Measurements from ENCODE around the gene TOMM7. TPM values are rescaled to one million over a fixed set of nuclear protein-coding genes. Genes with fewer than 3 reads are reported as not detected.
"Not testable (repeated sequence)": the region's sequence is repeated elsewhere in the genome, so short reads cannot be mapped to it uniquely, and the experiment has no call there.

The TOMM7 gene
- polyA plus RNA-seq, 1 of the 3 experiments (the other 2 are of a cell fraction) = 546 TPM

- TF ChIP-seq CHD2 (IDR thresholded peaks at IDR 0.05; ENCODE audit: low read length, partially characterized antibody) (no peak), GATA2 (CRISPR knock-in tag; IDR thresholded peaks at IDR 0.05) (no peak), REST (IDR thresholded peaks at IDR 0.05; ENCODE audit: low read depth, low read length) (no peak), RXRA (IDR thresholded peaks at IDR 0.05; ENCODE audit: borderline replicate concordance, low read depth) (no peak), YY1 (IDR thresholded peaks at IDR 0.05; ENCODE audit: low read depth) (no peak), FOSL2 (IDR thresholded peaks at IDR 0.05; ENCODE audit: borderline replicate concordance, low read depth) (no peak), JUND (IDR thresholded peaks at IDR 0.05) (no peak)
- no peaks in the 10 kb centered on the region for H3K4me1 ChIP-seq (ENCODE audit: control insufficient read depth in 1 of 2, insufficient read depth in 2 of 2, low read depth in 1 of 2, low read length in 1 of 2)
- H3K9me2 ChIP-seq = no peaks in the 10 kb centered on the region
- H2AFZ ChIP-seq (ENCODE audit: low read depth) = no peak overlapping the region
- no peaks in the 10 kb centered on the region for H3K36me3 ChIP-seq (replicated peaks in 1 of 2; ENCODE audit: control insufficient read depth in 1 of 2, insufficient read depth in 2 of 2, low read length in 1 of 2)
- H3K9ac ChIP-seq = no peak overlapping the region
- no peak for DNase-seq
- ChIA-PET CTCF (interaction anchor here (1.6 kb wide), 1 partner anchor 22 kb away, joined by 4 read pairs; no protein-coding TSS in a partner anchor), POLR2A (no interaction called here)
- WGBS (ENCODE audit: low lambda C conversion rate) = 5% methylated on average over 2 of the region's 2 CpGs
- H3K79me2 ChIP-seq (ENCODE audit: insufficient read depth) = no peaks in the 10 kb centered on the region
- no peaks in the 10 kb centered on the region for H3F3A ChIP-seq (replicated peaks; ENCODE audit: insufficient read depth)
- peaks cover 9% of the 10 kb centered on the region; the same call in 1 of the 2 replicates for H3K27me3 ChIP-seq (ENCODE audit: insufficient read depth)
- H3K4me2 ChIP-seq = no peak overlapping the region
- no peak overlapping the region for H3K27ac ChIP-seq (ENCODE audit: low read depth in 2 of 2, low read length in 1 of 2)
- no peaks in the 10 kb centered on the region for H4K20me1 ChIP-seq (ENCODE audit: insufficient read depth)
- H3K9me3 ChIP-seq = no peaks in the 10 kb centered on the region
- H3K4me3 ChIP-seq (ENCODE audit: low read depth in 2 of 2, low read length in 1 of 2) = no peak overlapping the region
Measured at GRCh38 chr7:22805227-22805626, 17.4 kb downstream of the TOMM7 start.

- H2AFZ ChIP-seq (ENCODE audit: low read depth); H3K9me2 ChIP-seq; POLR2A ChIA-PET; H3K9ac ChIP-seq; H4K20me1 ChIP-seq (ENCODE audit: insufficient read depth); DNase-seq; H3F3A ChIP-seq (replicated peaks; ENCODE audit: insufficient read depth); H3K79me2 ChIP-seq (ENCODE audit: insufficient read depth); H3K36me3 ChIP-seq (replicated peaks in 1 of 2; ENCODE audit: control insufficient read depth in 1 of 2, insufficient read depth in 2 of 2, low read length in 1 of 2); H3K4me2 ChIP-seq; H3K4me1 ChIP-seq (ENCODE audit: control insufficient read depth in 1 of 2, insufficient read depth in 2 of 2, low read depth in 1 of 2, low read length in 1 of 2); H3K4me3 ChIP-seq (ENCODE audit: low read depth in 2 of 2, low read length in 1 of 2); H3K9me3 ChIP-seq; H3K27me3 ChIP-seq (ENCODE audit: insufficient read depth); H3K27ac ChIP-seq (ENCODE audit: low read depth in 2 of 2, low read length in 1 of 2): not testable (repeated sequence)
- CTCF ChIA-PET = interaction anchor here (1.1 kb wide), 1 partner anchor 253 kb away, joined by 3 read pairs; no protein-coding TSS in a partner anchor
- WGBS (ENCODE audit: low lambda C conversion rate) = 14% methylated on average over 4 of the region's 4 CpGs
Measured at GRCh38 chr7:22802831-22803230, 19.8 kb downstream of the TOMM7 start.

GRCh38 chr7:22802426-22802825 is 20.2 kb downstream of the TOMM7 start:
- Histone ChIP-seq H3K9ac (no peak overlapping the region), H3K4me1 (ENCODE audit: control insufficient read depth in 1 of 2, insufficient read depth in 2 of 2, low read depth in 1 of 2, low read length in 1 of 2) (no peaks in the 10 kb centered on the region), H3K9me3 (no peaks in the 10 kb centered on the region), H3K27ac (ENCODE audit: low read depth in 2 of 2, low read length in 1 of 2) (no peak overlapping the region), H3K4me3 (ENCODE audit: low read depth in 2 of 2, low read length in 1 of 2) (no peak overlapping the region), H3F3A (replicated peaks; ENCODE audit: insufficient read depth) (no peaks in the 10 kb centered on the region), H4K20me1 (ENCODE audit: insufficient read depth) (no peaks in the 10 kb centered on the region), H3K36me3 (replicated peaks in 1 of 2; ENCODE audit: control insufficient read depth in 1 of 2, insufficient read depth in 2 of 2, low read length in 1 of 2) (no peaks in the 10 kb centered on the region), H2AFZ (ENCODE audit: low read depth) (no peak overlapping the region), H3K79me2 (ENCODE audit: insufficient read depth) (no peaks in the 10 kb centered on the region), H3K4me2 (no peak overlapping the region), H3K27me3 (ENCODE audit: insufficient read depth) (peaks cover 4% of the 10 kb centered on the region; the same call in 1 of the 2 replicates), H3K9me2 (no peaks in the 10 kb centered on the region)
- WGBS (ENCODE audit: low lambda C conversion rate) = 68% methylated on average over 4 of the region's 4 CpGs
- DNase-seq = no peak
- POLR2A ChIA-PET = no interaction called here
- CTCF ChIA-PET = interaction anchor here (1.1 kb wide), 1 partner anchor 254 kb away, joined by 3 read pairs; no protein-coding TSS in a partner anchor
- TF ChIP-seq ZBTB33 (IDR thresholded peaks at IDR 0.05; ENCODE audit: borderline replicate concordance, low read depth) (no peak), NFIC (IDR thresholded peaks at IDR 0.05; ENCODE audit: borderline replicate concordance) (no peak), SIN3A (IDR thresholded peaks at IDR 0.05; ENCODE audit: borderline replicate concordance, low read depth, low read length) (no peak), GABPA (IDR thresholded peaks at IDR 0.05; ENCODE audit: low read depth) (no peak), SMC3 (IDR thresholded peaks at IDR 0.05; ENCODE audit: low read depth, low read length) (no peak), RXRA (IDR thresholded peaks at IDR 0.05; ENCODE audit: borderline replicate concordance, low read depth) (no peak)
- TF ChIP-seq, protein P1, sequence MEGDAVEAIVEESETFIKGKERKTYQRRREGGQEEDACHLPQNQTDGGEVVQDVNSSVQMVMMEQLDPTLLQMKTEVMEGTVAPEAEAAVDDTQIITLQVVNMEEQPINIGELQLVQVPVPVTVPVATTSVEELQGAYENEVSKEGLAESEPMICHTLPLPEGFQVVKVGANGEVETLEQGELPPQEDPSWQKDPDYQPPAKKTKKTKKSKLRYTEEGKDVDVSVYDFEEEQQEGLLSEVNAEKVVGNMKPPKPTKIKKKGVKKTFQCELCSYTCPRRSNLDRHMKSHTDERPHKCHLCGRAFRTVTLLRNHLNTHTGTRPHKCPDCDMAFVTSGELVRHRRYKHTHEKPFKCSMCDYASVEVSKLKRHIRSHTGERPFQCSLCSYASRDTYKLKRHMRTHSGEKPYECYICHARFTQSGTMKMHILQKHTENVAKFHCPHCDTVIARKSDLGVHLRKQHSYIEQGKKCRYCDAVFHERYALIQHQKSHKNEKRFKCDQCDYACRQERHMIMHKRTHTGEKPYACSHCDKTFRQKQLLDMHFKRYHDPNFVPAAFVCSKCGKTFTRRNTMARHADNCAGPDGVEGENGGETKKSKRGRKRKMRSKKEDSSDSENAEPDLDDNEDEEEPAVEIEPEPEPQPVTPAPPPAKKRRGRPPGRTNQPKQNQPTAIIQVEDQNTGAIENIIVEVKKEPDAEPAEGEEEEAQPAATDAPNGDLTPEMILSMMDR (IDR thresholded peaks at IDR 0.05) = no peak
- TF ChIP-seq, protein P2, sequence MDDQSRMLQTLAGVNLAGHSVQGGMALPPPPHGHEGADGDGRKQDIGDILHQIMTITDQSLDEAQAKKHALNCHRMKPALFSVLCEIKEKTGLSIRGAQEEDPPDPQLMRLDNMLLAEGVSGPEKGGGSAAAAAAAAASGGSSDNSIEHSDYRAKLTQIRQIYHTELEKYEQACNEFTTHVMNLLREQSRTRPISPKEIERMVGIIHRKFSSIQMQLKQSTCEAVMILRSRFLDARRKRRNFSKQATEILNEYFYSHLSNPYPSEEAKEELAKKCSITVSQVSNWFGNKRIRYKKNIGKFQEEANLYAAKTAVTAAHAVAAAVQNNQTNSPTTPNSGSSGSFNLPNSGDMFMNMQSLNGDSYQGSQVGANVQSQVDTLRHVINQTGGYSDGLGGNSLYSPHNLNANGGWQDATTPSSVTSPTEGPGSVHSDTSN (IDR thresholded peaks at IDR 0.05) = no peak
